Liver (tissue), 9 donors: Measurements from ENCODE around the gene ZNF280A. TPM values are rescaled to one million over a fixed set of nuclear protein-coding genes. Genes with fewer than 3 reads are reported as not detected.

Source experiments
- DNase-seq: peaks from one replicate; pipeline ENCODE4 v3.0.0-alpha.2; 2017; ENCODE audit warnings: low spot score
- H3K27ac ChIP-seq, 2 donors: one replicate each; pipeline ENCODE4 v1.7.0; 2013; ENCODE audit warnings: inconsistent platforms in 2 of 2, low read length in 2 of 2, control low read depth in 1 of 2, low read depth in 1 of 2, mild to moderate bottlenecking in 1 of 2
- H3K27me3 ChIP-seq, 4 donors: one replicate each; pipeline versions ENCODE4 v1.6.1 to v1.7.0; 2013; ENCODE audit warnings: low read length in 3 of 4, inconsistent platforms in 1 of 4, mild to moderate bottlenecking in 1 of 4, moderate library complexity in 1 of 4; ENCODE audit not compliant: control insufficient read depth in 4 of 4, insufficient read depth in 4 of 4
- H3K36me3 ChIP-seq, 4 donors: one replicate each; pipeline versions ENCODE4 v1.6.1 to v1.7.0; 2013; ENCODE audit warnings: low read length in 3 of 4, mild to moderate bottlenecking in 3 of 4, low read depth in 1 of 4, moderate library complexity in 1 of 4; ENCODE audit not compliant: control insufficient read depth in 4 of 4, insufficient read depth in 3 of 4
- H3K4me1 ChIP-seq, 4 donors: one replicate each; pipeline versions ENCODE4 v1.6.1 to v1.7.0; 2013; ENCODE audit warnings: low read length in 3 of 4, mild to moderate bottlenecking in 3 of 4, moderate library complexity in 1 of 4; ENCODE audit not compliant: control insufficient read depth in 4 of 4, insufficient read depth in 4 of 4
- H3K4me3 ChIP-seq, 3 donors: one replicate each; pipeline versions ENCODE4 v1.6.1 to v1.7.0; 2013; ENCODE audit warnings: low read length in 3 of 3, control low read depth in 1 of 3, low read depth in 1 of 3, mild to moderate bottlenecking in 1 of 3
- H3K9ac ChIP-seq, 2 donors: one replicate each; pipeline ENCODE4 v1.7.0; 2013; ENCODE audit warnings: low read length in 2 of 2, mild to moderate bottlenecking in 2 of 2, moderate library complexity in 2 of 2, control low read depth in 1 of 2, low read depth in 1 of 2
- H3K9me3 ChIP-seq, 4 donors: one replicate each; pipeline versions ENCODE4 v1.6.1 to v1.7.0; 2013; ENCODE audit warnings: low read length in 3 of 4; ENCODE audit not compliant: control insufficient read depth in 4 of 4
- ATF3 ChIP-seq: IDR thresholded peaks from 2 replicates; pipeline ENCODE4 v1.6.1; 2016; ENCODE audit warnings: antibody characterized with exemption
- EGR1 ChIP-seq, 2 donors: IDR thresholded peaks; 2 replicates each; pipeline ENCODE4 v1.6.1; 2016 to 2018; ENCODE audit warnings: antibody characterized with exemption in 2 of 2, low read depth in 2 of 2
- FOXA1 ChIP-seq: IDR thresholded peaks from 2 replicates; pipeline ENCODE4 v1.6.1; 2016; ENCODE audit warnings: antibody characterized with exemption
- FOXA2 ChIP-seq: IDR thresholded peaks from 2 replicates; pipeline ENCODE4 v1.6.1; 2016; ENCODE audit warnings: antibody characterized with exemption
- GABPA ChIP-seq, 2 donors: IDR thresholded peaks in 1 of 2; conservative IDR thresholded peaks in 1 of 2; 2 replicates each; pipeline ENCODE4 v1.6.1; 2016; ENCODE audit warnings: antibody characterized with exemption in 2 of 2, mild to moderate bottlenecking in 1 of 2, moderate library complexity in 1 of 2
- HNF4A ChIP-seq, 2 donors: conservative IDR thresholded peaks; 2 replicates each; pipeline ENCODE4 v1.6.1; 2016; ENCODE audit warnings: antibody characterized with exemption in 2 of 2, mild to moderate bottlenecking in 2 of 2
- HNF4G ChIP-seq: IDR thresholded peaks from 2 replicates; pipeline ENCODE4 v1.6.1; 2016; ENCODE audit warnings: antibody characterized with exemption
- JUND ChIP-seq, 2 donors: IDR thresholded peaks; 2 replicates each; pipeline ENCODE4 v1.6.1; 2016; ENCODE audit warnings: antibody characterized with exemption in 2 of 2
- NR2F2 ChIP-seq: IDR thresholded peaks from 2 replicates; pipeline ENCODE4 v1.6.1; 2016; ENCODE audit warnings: antibody characterized with exemption
- RAD21 ChIP-seq, 2 donors: IDR thresholded peaks; 2 replicates each; pipeline ENCODE4 v1.6.1; 2016; ENCODE audit warnings: antibody characterized with exemption in 2 of 2, mild to moderate bottlenecking in 2 of 2
- REST ChIP-seq: IDR thresholded peaks from 2 replicates; pipeline ENCODE4 v1.6.1; 2016; ENCODE audit warnings: antibody characterized with exemption, mild to moderate bottlenecking
- RXRA ChIP-seq, 2 donors: IDR thresholded peaks; 2 replicates each; pipeline ENCODE4 v1.6.1; 2017 to 2018; ENCODE audit warnings: antibody characterized with exemption in 2 of 2, mild to moderate bottlenecking in 1 of 2
- SP1 ChIP-seq: IDR thresholded peaks from 2 replicates; pipeline ENCODE4 v1.6.1; 2018; ENCODE audit warnings: antibody characterized with exemption, mild to moderate bottlenecking
- TAF1 ChIP-seq: conservative IDR thresholded peaks from 2 replicates; pipeline ENCODE4 v1.6.1; 2016; ENCODE audit warnings: antibody characterized with exemption, mild to moderate bottlenecking
- WGBS: extraction: QIAGEN DNeasy Blood & Tissue Kit; methylation state at CpG from one replicate; pipeline ENCODE4 v1.1.7; 2013; 5-methylcytosine and 5-hydroxymethylcytosine counted together
- polyA plus RNA-seq, 2 donors: library from polyadenylated mRNA; stranded (reverse) in 1 of 2; unstranded in 1 of 2; fragments of 200-250 nt in 1 of 2; fragments of >200 nt in 1 of 2; fragmentation: Nextera tagmentation in 1 of 2; extraction: Ambion mirVana in 1 of 2; gene quantifications; one replicate each; pipeline versions ENCODE4 v1.2.1 to v1.2.3, GENCODE V29; 2013 to 2015
- total RNA-seq, 2 donors: library from RNA; depleted of rRNA; stranded (reverse); fragments of >200 nt; gene quantifications; one replicate each; pipeline ENCODE4 v1.2.3, GENCODE V29; 2014
- TF ChIP-seq, protein P1 (sequence below): IDR thresholded peaks from 2 replicates; pipeline ENCODE4 v1.6.1; 2016; ENCODE audit warnings: antibody characterized with exemption
- TF ChIP-seq, protein P2 (sequence below): fragments of 150-350 bp; IDR thresholded peaks from 2 replicates; pipeline ENCODE4 v1.5.1; 2017; ENCODE audit warnings: improper control_type of control experiment, low read depth, low read length; ENCODE audit not compliant: missing input control
- donor health status: healthy.
- donor health status: healthy.
- donor health status: healthy.
- donor health status: healthy.
- donor health status: healthy.

Gene ZNF280A
- total and polyA plus RNA-seq, 4 donors, result not detected

DNA sequence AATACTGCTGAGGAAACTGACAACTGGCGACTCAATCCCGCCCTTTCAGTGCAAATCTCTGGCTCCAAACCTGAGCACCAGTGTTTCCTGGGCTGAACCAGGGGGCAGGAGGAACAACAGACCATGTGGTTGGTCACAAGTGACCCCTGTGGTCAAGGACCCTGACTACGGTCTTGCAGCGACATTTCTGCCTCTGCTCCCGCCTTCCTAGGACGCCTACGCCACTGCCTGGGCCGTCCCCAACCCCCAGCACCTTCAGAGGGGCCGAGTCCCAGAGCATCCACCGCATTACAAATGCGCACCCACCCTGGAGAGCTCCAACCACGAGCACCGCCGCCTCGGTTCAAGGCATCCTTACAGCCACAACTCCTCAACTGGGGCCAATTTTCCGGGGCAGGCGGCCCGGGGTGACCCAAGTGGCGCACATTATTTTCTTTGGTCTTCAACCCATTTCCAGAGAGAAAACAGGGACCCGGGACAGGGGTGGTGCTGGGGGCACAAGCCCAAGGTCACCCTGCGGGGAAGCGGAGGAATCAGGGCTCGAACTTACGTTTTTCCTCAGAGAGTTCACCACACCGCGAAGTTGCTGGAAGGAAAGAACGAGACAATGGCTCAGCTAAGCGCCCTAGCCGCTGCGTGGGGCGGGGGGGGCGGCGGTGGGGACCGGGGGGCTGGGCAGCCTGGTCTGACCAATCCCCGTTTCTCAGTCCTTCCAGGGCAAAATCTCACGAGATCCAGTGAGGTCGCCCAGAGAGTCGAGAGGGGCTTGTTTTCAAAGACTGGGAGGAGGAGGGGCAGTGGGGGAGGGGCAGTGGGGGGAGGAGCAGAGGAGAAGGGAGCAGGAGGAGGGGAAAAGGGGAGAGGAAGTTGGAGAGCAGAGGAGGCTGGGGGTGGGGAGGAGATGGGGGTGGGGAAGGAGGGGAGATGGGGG lies 37.2 kb upstream of the ZNF280A start:
- H3K27ac ChIP-seq, result no peak overlapping the region
- no peak overlapping the region for H3K4me3 ChIP-seq
- no peak for DNase-seq
- H3K27me3 ChIP-seq, result no peaks in the 10 kb centered on the region
- no peaks in the 10 kb centered on the region for H3K4me1 ChIP-seq
- H3K9me3 ChIP-seq, result no peaks in the 10 kb centered on the region
- no peak for TF ChIP-seq EGR1 (IDR thresholded peaks at IDR 0.05; ENCODE audit: low read depth in 2 of 2)
- TF ChIP-seq GABPA (IDR thresholded peaks at IDR 0.05 in 1 of 2, conservative IDR thresholded peaks at IDR 0.05 in 1 of 2), result no peak
- TF ChIP-seq FOXA1, result no peak
- TF ChIP-seq HNF4G, result no peak
- TF ChIP-seq TAF1, result no peak
- no peak for TF ChIP-seq HNF4A (conservative IDR thresholded peaks at IDR 0.05)
- no peaks in the 10 kb centered on the region for H3K36me3 ChIP-seq
- 93% methylated on average over 38 of the region's 38 CpGs for WGBS
- H3K9ac ChIP-seq, result no peak overlapping the region

- Histone ChIP-seq H3K4me1 (no peaks in the 10 kb centered on the region), H3K9me3 (no peaks in the 10 kb centered on the region), H3K27me3 (no peaks in the 10 kb centered on the region), H3K9ac (no peak overlapping the region), H3K36me3 (no peaks in the 10 kb centered on the region), H3K27ac (no peak overlapping the region), H3K4me3 (no peak overlapping the region)
- TF ChIP-seq, protein P1, sequence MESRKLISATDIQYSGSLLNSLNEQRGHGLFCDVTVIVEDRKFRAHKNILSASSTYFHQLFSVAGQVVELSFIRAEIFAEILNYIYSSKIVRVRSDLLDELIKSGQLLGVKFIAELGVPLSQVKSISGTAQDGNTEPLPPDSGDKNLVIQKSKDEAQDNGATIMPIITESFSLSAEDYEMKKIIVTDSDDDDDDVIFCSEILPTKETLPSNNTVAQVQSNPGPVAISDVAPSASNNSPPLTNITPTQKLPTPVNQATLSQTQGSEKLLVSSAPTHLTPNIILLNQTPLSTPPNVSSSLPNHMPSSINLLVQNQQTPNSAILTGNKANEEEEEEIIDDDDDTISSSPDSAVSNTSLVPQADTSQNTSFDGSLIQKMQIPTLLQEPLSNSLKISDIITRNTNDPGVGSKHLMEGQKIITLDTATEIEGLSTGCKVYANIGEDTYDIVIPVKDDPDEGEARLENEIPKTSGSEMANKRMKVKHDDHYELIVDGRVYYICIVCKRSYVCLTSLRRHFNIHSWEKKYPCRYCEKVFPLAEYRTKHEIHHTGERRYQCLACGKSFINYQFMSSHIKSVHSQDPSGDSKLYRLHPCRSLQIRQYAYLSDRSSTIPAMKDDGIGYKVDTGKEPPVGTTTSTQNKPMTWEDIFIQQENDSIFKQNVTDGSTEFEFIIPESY, result no peak
- no peak for TF ChIP-seq SP1
- no peak for TF ChIP-seq ATF3
- no peak for TF ChIP-seq RXRA (IDR thresholded peaks at IDR 0.05)
- TF ChIP-seq, protein P2, sequence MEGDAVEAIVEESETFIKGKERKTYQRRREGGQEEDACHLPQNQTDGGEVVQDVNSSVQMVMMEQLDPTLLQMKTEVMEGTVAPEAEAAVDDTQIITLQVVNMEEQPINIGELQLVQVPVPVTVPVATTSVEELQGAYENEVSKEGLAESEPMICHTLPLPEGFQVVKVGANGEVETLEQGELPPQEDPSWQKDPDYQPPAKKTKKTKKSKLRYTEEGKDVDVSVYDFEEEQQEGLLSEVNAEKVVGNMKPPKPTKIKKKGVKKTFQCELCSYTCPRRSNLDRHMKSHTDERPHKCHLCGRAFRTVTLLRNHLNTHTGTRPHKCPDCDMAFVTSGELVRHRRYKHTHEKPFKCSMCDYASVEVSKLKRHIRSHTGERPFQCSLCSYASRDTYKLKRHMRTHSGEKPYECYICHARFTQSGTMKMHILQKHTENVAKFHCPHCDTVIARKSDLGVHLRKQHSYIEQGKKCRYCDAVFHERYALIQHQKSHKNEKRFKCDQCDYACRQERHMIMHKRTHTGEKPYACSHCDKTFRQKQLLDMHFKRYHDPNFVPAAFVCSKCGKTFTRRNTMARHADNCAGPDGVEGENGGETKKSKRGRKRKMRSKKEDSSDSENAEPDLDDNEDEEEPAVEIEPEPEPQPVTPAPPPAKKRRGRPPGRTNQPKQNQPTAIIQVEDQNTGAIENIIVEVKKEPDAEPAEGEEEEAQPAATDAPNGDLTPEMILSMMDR, result no peak
- TF ChIP-seq HNF4A (conservative IDR thresholded peaks at IDR 0.05), result no peak
- no peak for DNase-seq
- 94% methylated on average over 14 of the region's 14 CpGs for WGBS
Observed at GRCh38 chr22:22556578-22556977, 36.5 kb upstream of the ZNF280A start.

- Histone ChIP-seq H3K27ac (no peak overlapping the region), H3K9ac (no peak overlapping the region), H3K27me3 (no peaks in the 10 kb centered on the region), H3K9me3 (no peaks in the 10 kb centered on the region), H3K4me1 (no peaks in the 10 kb centered on the region), H3K36me3 (no peaks in the 10 kb centered on the region), H3K4me3 (no peak overlapping the region)
- WGBS, result 95% methylated on average over 9 of the region's 9 CpGs
- no peak for DNase-seq
- TF ChIP-seq FOXA1 (no peak), NR2F2 (no peak), HNF4A (conservative IDR thresholded peaks at IDR 0.05) (no peak), ATF3 (no peak), RXRA (IDR thresholded peaks at IDR 0.05) (no peak), REST (no peak), SP1 (no peak), RAD21 (IDR thresholded peaks at IDR 0.05) (no peak), GABPA (IDR thresholded peaks at IDR 0.05 in 1 of 2, conservative IDR thresholded peaks at IDR 0.05 in 1 of 2) (no peak), FOXA2 (no peak), JUND (IDR thresholded peaks at IDR 0.05) (no peak)
- TF ChIP-seq, protein P1, result no peak
Observed at GRCh38 chr22:22555596-22555995, 35.5 kb upstream of the ZNF280A start.
